Endothelial cell of umbilical vein (primary cell): Measurements from ENCODE around the gene PLEKHA4. TPM values are rescaled to one million over a fixed set of nuclear protein-coding genes. Genes with fewer than 3 reads are reported as not detected.

Experiments used
- BruUV-seq: library from RNA; stranded (reverse); fragments of 400-500 nt; replicated peaks from 2 replicates; lab custom pipeline; 2021; lab: Mats Ljungman, UMichigan
- CTCF ChIA-PET: fragments of 300-600, 350-600 bp; sonication (Branson Sonifier 250); formaldehyde crosslinking; loops from one replicate; lab custom pipeline; 2021; ENCODE audit warnings: antibody characterized with exemption, inconsistent platforms; lab: Charles Lee
- POLR2A ChIA-PET: fragments of 300-600, 350-600 bp; sonication (Branson Sonifier 250); formaldehyde crosslinking; loops from one replicate; lab custom pipeline; 2021; ENCODE audit warnings: antibody characterized with exemption, inconsistent platforms; lab: Charles Lee
- DNase-seq: peaks from one replicate; pipeline ENCODE4 v3.0.0-alpha.2; 2011; ENCODE audit warnings: low read depth, low spot score
- FAIRE-seq: peaks from 2 replicates; lab custom pipeline; 2011; peaks lifted over from hg19 to GRCh38; lab: Jason Lieb, UNC
- H2AFZ ChIP-seq: 2 replicates; pipeline ENCODE4 v1.6.0; 2012; ENCODE audit warnings: low read depth, low read length, control low read depth, inconsistent platforms
- H3K27ac ChIP-seq: 2 replicates; pipeline ENCODE4 v1.5.1; 2011; ENCODE audit warnings: low read depth, mild to moderate bottlenecking, control low read depth, low read length, moderate library complexity; ENCODE audit not compliant: insufficient read depth
- H3K27me3 ChIP-seq, 2 experiments: 2 replicates each; pipeline versions ENCODE4 v1.6.0 to v1.6.1; 2011; ENCODE audit warnings: low read length in 2 of 2, mixed read lengths in 1 of 2; ENCODE audit not compliant: control insufficient read depth in 2 of 2, insufficient read depth in 2 of 2
- H3K36me3 ChIP-seq, 2 experiments: 2 replicates in 1 of 2; 3 replicates in 1 of 2; pipeline ENCODE4 v1.5.1; 2011; ENCODE audit warnings: low read length in 2 of 2, mild to moderate bottlenecking in 1 of 2, moderate library complexity in 1 of 2; ENCODE audit not compliant: control insufficient read depth in 2 of 2, insufficient read depth in 2 of 2; ENCODE audit errors: extremely low read depth in 1 of 2
- H3K4me1 ChIP-seq: 3 replicates; pipeline ENCODE4 v1.5.1; 2011; ENCODE audit warnings: mild to moderate bottlenecking, low read length; ENCODE audit not compliant: control insufficient read depth, insufficient read depth; ENCODE audit errors: extremely low read depth
- H3K4me2 ChIP-seq: 2 replicates; pipeline ENCODE4 v1.6.1; 2011; ENCODE audit warnings: low read length, control low read depth, mixed read lengths; ENCODE audit not compliant: insufficient read depth
- H3K4me3 ChIP-seq, 3 experiments: fragments of 200-600 bp in 1 of 3; sonication (generic), shearing (Covaris generic) in 1 of 3; replicated peaks in 1 of 3; 2 replicates each; pipeline ENCODE4 v1.5.1; 2011 to 2016; ENCODE audit warnings: control low read depth in 3 of 3, low read length in 3 of 3, mild to moderate bottlenecking in 2 of 3, inconsistent platforms in 1 of 3, low read depth in 1 of 3, moderate library complexity in 1 of 3; ENCODE audit not compliant: insufficient read depth in 1 of 3
- H3K79me2 ChIP-seq: 2 replicates; pipeline ENCODE4 v1.6.0; 2012; ENCODE audit warnings: low read length, inconsistent platforms; ENCODE audit not compliant: control insufficient read depth, insufficient read depth
- H3K9ac ChIP-seq: replicated peaks from 2 replicates; pipeline ENCODE3; 2011; ENCODE audit warnings: low read length, control low read depth; ENCODE audit not compliant: insufficient read depth; ENCODE audit errors: extremely low read depth
- H3K9me1 ChIP-seq: replicated peaks from 3 replicates; pipeline ENCODE4 v1.6.0; 2011; ENCODE audit warnings: mild to moderate bottlenecking, low read length; ENCODE audit not compliant: control insufficient read depth, insufficient read depth; ENCODE audit errors: extremely low read depth
- H3K9me3 ChIP-seq: replicated peaks from 2 replicates; pipeline ENCODE4 v1.5.1; 2012; ENCODE audit warnings: low read length, inconsistent platforms; ENCODE audit not compliant: control insufficient read depth, insufficient read depth
- H4K20me1 ChIP-seq: replicated peaks from 2 replicates; pipeline ENCODE3; 2011; ENCODE audit warnings: mild to moderate bottlenecking, low read length; ENCODE audit not compliant: control insufficient read depth, insufficient read depth; ENCODE audit errors: extremely low read depth
- FOS ChIP-seq: IDR thresholded peaks from 2 replicates; pipeline ENCODE4 v1.6.1; 2011; ENCODE audit warnings: mild to moderate bottlenecking, low read length, moderate library complexity, borderline replicate concordance; ENCODE audit not compliant: insufficient read depth
- GATA2 ChIP-seq: IDR thresholded peaks from 2 replicates; pipeline ENCODE4 v1.7.0; 2011; ENCODE audit warnings: low read depth, mild to moderate bottlenecking, moderate library complexity, mixed read lengths, low read length; ENCODE audit not compliant: insufficient read length, insufficient read depth
- JUN ChIP-seq: IDR thresholded peaks from 2 replicates; pipeline ENCODE4 v1.6.1; 2011; ENCODE audit warnings: borderline replicate concordance, low read depth; ENCODE audit not compliant: insufficient read length, insufficient read depth
- MYC ChIP-seq: IDR thresholded peaks from one replicate; pipeline ENCODE4 v1.6.1; 2011; ENCODE audit warnings: mild to moderate bottlenecking, low read depth, low read length
- POLR2A ChIP-seq: IDR thresholded peaks from 2 replicates; pipeline ENCODE4 v1.6.1; 2012; ENCODE audit warnings: low read depth, mild to moderate bottlenecking, control low read depth, low read length
- dilution Hi-C: fragments of 300-500 bp; cut with MboI; formaldehyde crosslinking; loops from one replicate; pipeline ENCODE4 v1.15.0; 2019; ENCODE audit warnings: low sequenced_read_pairs; ENCODE audit not compliant: extremely low pct_ligation_motif_present
- intact Hi-C: fragments of 100-400 bp; cut with micrococcal nuclease; formaldehyde crosslinking; loops from one replicate; pipeline ENCODE4 v1.10.0; 2022
- polyA plus RNA-seq, 4 experiments: library from polyadenylated mRNA; depleted of rRNA in 3 of 4; stranded (reverse) in 3 of 4; unstranded in 1 of 4; fragments of >200 nt; gene quantifications; 2 replicates each; pipeline versions ENCODE4 v1.2.1 to v1.2.3, GENCODE V29; 2011 to 2012; ENCODE audit warnings: missing spikeins in 1 of 4
- total RNA-seq: library from RNA; stranded (reverse); gene quantifications from 2 replicates; pipeline ENCODE4 v1.2.3, GENCODE V29; 2021
- TF ChIP-seq, protein P1 (sequence below): IDR thresholded peaks from 2 replicates; pipeline ENCODE4 v1.6.1; 2011; ENCODE audit not compliant: insufficient read depth, insufficient read length

PLEKHA4 gene
- total and polyA plus RNA-seq, 2 donors (not counting 3 experiments of a cell fraction or from before 2014, with no cell fraction given), result 4.5 to 10.1 TPM

DNA sequence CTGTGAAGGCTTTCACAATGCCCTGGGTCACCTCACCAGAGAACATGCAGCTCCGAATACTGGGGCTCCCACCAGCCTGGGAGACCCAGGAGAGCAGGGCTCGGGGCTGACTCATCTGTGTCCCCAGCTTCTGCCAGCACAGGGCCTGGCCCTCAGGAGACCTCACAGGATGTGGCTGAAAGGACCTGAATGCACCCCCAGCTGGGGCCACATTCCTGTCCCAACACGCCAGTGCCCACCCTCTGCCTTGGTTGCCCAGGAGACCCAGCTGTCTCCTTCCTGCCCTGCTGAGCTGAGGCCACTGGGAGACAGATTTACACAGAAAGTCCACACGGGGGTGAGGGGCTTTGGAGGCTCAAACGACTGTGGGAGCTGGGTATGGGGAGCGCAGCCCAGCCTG lies 69.5 kb downstream of the PLEKHA4 start:
- Histone ChIP-seq H4K20me1 (no peaks in the 10 kb centered on the region), H3K79me2 (no peaks in the 10 kb centered on the region), H3K9me1 (no peaks in the 10 kb centered on the region), H3K27me3 (no peaks in the 10 kb centered on the region), H3K36me3 (no peaks in the 10 kb centered on the region), H3K4me1 (peaks cover 3% of the 10 kb centered on the region), H3K4me2 (no peak overlapping the region), H3K9me3 (no peaks in the 10 kb centered on the region), H3K4me3 (no peak overlapping the region), H2AFZ (no peak overlapping the region), H3K9ac (no peak overlapping the region), H3K27ac (no peak overlapping the region)
- dilution Hi-C loops (no loop called here), intact Hi-C loops (no loop called here)
- CTCF ChIA-PET, result interaction anchor here (0.8 to 1.2 kb wide), 4 partner anchors 11 to 172 kb away, joined by 3 to 5 read pairs (median 4); partner anchors contain the start of gene HSD17B14
- POLR2A ChIA-PET, result no interaction called here
- no TSS peak for BruUV-seq
- TF ChIP-seq, protein P1, sequence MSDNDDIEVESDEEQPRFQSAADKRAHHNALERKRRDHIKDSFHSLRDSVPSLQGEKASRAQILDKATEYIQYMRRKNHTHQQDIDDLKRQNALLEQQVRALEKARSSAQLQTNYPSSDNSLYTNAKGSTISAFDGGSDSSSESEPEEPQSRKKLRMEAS, result no peak
- TF ChIP-seq MYC, result no peak
- no peak for TF ChIP-seq FOS
- TF ChIP-seq POLR2A, result no peak
- DNase-seq, result peak; percentile 15
- no peak for FAIRE-seq

GRCh38 chr19:48797103-48797502 lies 71.3 kb downstream of the PLEKHA4 start:
- POLR2A ChIA-PET, result no interaction called here
- Histone ChIP-seq H3K9me1 (no peaks in the 10 kb centered on the region), H3K79me2 (no peaks in the 10 kb centered on the region), H3K27me3 (no peaks in the 10 kb centered on the region), H3K4me2 (no peak overlapping the region), H4K20me1 (no peaks in the 10 kb centered on the region), H3K4me1 (peaks cover 3% of the 10 kb centered on the region), H3K9ac (no peak overlapping the region), H3K4me3 (no peak overlapping the region), H2AFZ (no peak overlapping the region), H3K36me3 (no peaks in the 10 kb centered on the region), H3K9me3 (no peaks in the 10 kb centered on the region), H3K27ac (no peak overlapping the region)
- CTCF ChIA-PET, result interaction anchor here (11.1 kb wide), 1 partner anchor 46 kb away, joined by 427 read pairs; no protein-coding TSS in a partner anchor
- FAIRE-seq, result no peak
- DNase-seq, result no peak
- intact Hi-C loops, result no loop called here
- dilution Hi-C loops, result no loop called here
- BruUV-seq, result no TSS peak
- TF ChIP-seq GATA2, result no peak
- TF ChIP-seq JUN, result no peak
